ENCODE results near the gene GSE1.

DNA sequence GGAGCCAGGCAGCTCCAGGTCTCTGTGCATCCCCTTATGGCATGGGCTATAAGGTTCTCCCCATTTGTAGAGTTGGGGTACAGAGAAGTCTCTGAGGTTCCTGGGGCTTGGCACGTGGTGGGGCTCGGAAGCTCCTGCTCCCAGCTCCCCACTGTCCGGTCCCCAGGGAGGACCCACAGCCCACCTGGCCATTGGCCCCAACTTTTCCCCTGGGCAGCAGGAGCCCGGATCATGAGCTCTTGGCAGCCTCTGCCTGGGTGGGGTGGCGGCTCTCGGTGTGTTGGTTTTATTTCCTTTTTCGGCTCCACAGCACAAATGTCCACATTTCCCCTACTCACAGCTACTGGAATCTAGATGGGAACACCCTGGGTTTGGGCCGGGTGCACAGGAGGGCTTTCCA, 30.5 kb downstream of the GSE1 start:
- TF ChIP-seq POLR2A (IDR thresholded peaks at IDR 0.05) (no peak), CTCF (IDR thresholded peaks at IDR 0.05) (no peak), POLR2AphosphoS5 (IDR thresholded peaks at IDR 0.05) (no peak), EP300 (IDR thresholded peaks at IDR 0.05) (no peak)
